Measurements from ENCODE around the gene DNAJC17. TPM values are rescaled to one million over a fixed set of nuclear protein-coding genes. Genes with fewer than 3 reads are reported as not detected.
A peak's percentile ranks its signal among the peaks of the same experiment; 100 is the strongest.

The DNAJC17 gene
- total RNA-seq, 3 donors from 2014 or later (not counting 1 experiment from before 2014, with no cell fraction given), result 36.2 to 64.9 (median 50.0) TPM

- peak overlapping the region; percentile 87 to 91 for H3K27ac Mint-ChIP-seq
- H3K27me3 Mint-ChIP-seq (ENCODE audit: low read depth in 2 of 2), result no peaks in the 10 kb centered on the region
- Histone ChIP-seq H3K4me1 (ENCODE audit: control insufficient read depth, insufficient read depth, low read length) (peaks cover 44% of the 10 kb centered on the region), H3K9me3 (ENCODE audit: control insufficient read depth, insufficient read depth, low read length) (no peaks in the 10 kb centered on the region), H3K27ac (ENCODE audit: low read length) (peak overlapping the region; percentile 71), H3K36me3 (ENCODE audit: control insufficient read depth, insufficient read depth, low read length) (peaks cover 11% of the 10 kb centered on the region), H3K4me3 (ENCODE audit: low read length) (peak overlapping the region; percentile 74), H3K27me3 (ENCODE audit: control insufficient read depth, insufficient read depth, low read length) (no peaks in the 10 kb centered on the region)
- peaks cover 19 to 41% of the 10 kb centered on the region in 2 donors for H3K4me1 Mint-ChIP-seq
- no peaks in the 10 kb centered on the region for H3K36me3 Mint-ChIP-seq
- H3K4me3 Mint-ChIP-seq, result peak overlapping the region; percentile 85
- 28% methylated on average over 50 of the region's 55 CpGs for WGBS (ENCODE audit: insufficient coverage)
- ATAC-seq (peak in 2 of 3 donors; percentile 1 to 3), DNase-seq (peak in 1 of 2 donors; percentile 60)
- intact Hi-C loops (cut with micrococcal nuclease), result loop anchor here (1.0 kb wide), 1 partner anchor 8 kb away; the partner anchor contains the start of gene RMDN3
- TF ChIP-seq CTCF (IDR thresholded peaks at IDR 0.05), result no peak
- H3K9me3 Mint-ChIP-seq, result no peaks in the 10 kb centered on the region
Measured at GRCh38 chr15:40762919-40763800, 44.1 kb downstream of the DNAJC17 start.

GRCh38 chr15:40759961-40760360 is 47.3 kb downstream of the DNAJC17 start:
- Histone ChIP-seq H3K27me3 (ENCODE audit: control insufficient read depth, insufficient read depth, low read length) (no peaks in the 10 kb centered on the region), H3K36me3 (ENCODE audit: control insufficient read depth, insufficient read depth, low read length) (no peaks in the 10 kb centered on the region), H3K4me3 (ENCODE audit: low read length) (no peak overlapping the region), H3K27ac (ENCODE audit: low read length) (no peak overlapping the region), H3K9me3 (ENCODE audit: control insufficient read depth, insufficient read depth, low read length) (no peaks in the 10 kb centered on the region), H3K4me1 (ENCODE audit: control insufficient read depth, insufficient read depth, low read length) (peaks cover 30% of the 10 kb centered on the region)
- intact Hi-C loops (cut with micrococcal nuclease), result no loop called here
- peaks cover 10 to 36% of the 10 kb centered on the region in 2 donors for H3K4me1 Mint-ChIP-seq
- no peaks in the 10 kb centered on the region for H3K36me3 Mint-ChIP-seq
- no peak for ATAC-seq
- DNase-seq, result no peak
- WGBS (ENCODE audit: insufficient coverage), result 63% methylated on average over 5 of the region's 5 CpGs
- no peak overlapping the region for H3K4me3 Mint-ChIP-seq
- no peaks in the 10 kb centered on the region for H3K9me3 Mint-ChIP-seq
- H3K27me3 Mint-ChIP-seq (ENCODE audit: low read depth in 2 of 2), result no peaks in the 10 kb centered on the region
- no peak overlapping the region for H3K27ac Mint-ChIP-seq
- TF ChIP-seq CTCF (IDR thresholded peaks at IDR 0.05), result no peak

GRCh38 chr15:40756938-40757337 is 50.3 kb downstream of the DNAJC17 start:
- H3K36me3 ChIP-seq (ENCODE audit: control insufficient read depth, insufficient read depth, low read length), result peaks cover 3% of the 10 kb centered on the region
- intact Hi-C loops (cut with micrococcal nuclease), result no loop called here
- 59% methylated on average over 6 of the region's 6 CpGs for WGBS (ENCODE audit: insufficient coverage)

More at GRCh38 chr15:40756938-40757337, 50.3 kb downstream of the DNAJC17 start:
- Mint-ChIP-seq H3K4me1 (peaks cover 32 to 38% of the 10 kb centered on the region in 2 donors), H3K9me3 (no peaks in the 10 kb centered on the region), H3K36me3 (no peaks in the 10 kb centered on the region), H3K27ac (peak overlapping the region in 1 of 2 donors; percentile 60), H3K27me3 (ENCODE audit: low read depth in 2 of 2) (no peaks in the 10 kb centered on the region), H3K4me3 (peak overlapping the region; percentile 47)
- no peak for ATAC-seq
- Histone ChIP-seq H3K27me3 (ENCODE audit: control insufficient read depth, insufficient read depth, low read length) (no peaks in the 10 kb centered on the region), H3K9me3 (ENCODE audit: control insufficient read depth, insufficient read depth, low read length) (no peaks in the 10 kb centered on the region), H3K4me1 (ENCODE audit: control insufficient read depth, insufficient read depth, low read length) (peaks cover 32% of the 10 kb centered on the region), H3K27ac (ENCODE audit: low read length) (no peak overlapping the region), H3K4me3 (ENCODE audit: low read length) (no peak overlapping the region)
- no peak for TF ChIP-seq CTCF (IDR thresholded peaks at IDR 0.05)
- no peak for DNase-seq

All from natural killer cell (primary cell).